ENCODE measurements around the gene GBGT1. TPM values are rescaled to one million over a fixed set of nuclear protein-coding genes. Genes with fewer than 3 reads are reported as not detected.

GBGT1 gene
- total RNA-seq, 6 donors from 2014 or later = 9.1 to 71.2 (median 36.0) TPM

- H3K9me3 ChIP-seq = no peaks in the 10 kb centered on the region
- H3K36me3 ChIP-seq = peaks cover 21 to 64% (median 58%) of the 10 kb centered on the region in 4 donors
- no peak overlapping the region for H3K27ac ChIP-seq
- H3K4me1 ChIP-seq = peaks cover 32 to 37% (median 35%) of the 10 kb centered on the region in 4 donors
- H3K27me3 ChIP-seq = no peaks in the 10 kb centered on the region
- DNase-seq = peak in 1 of 2 donors; percentile 46
- no peak overlapping the region for H3K4me3 ChIP-seq
- ATAC-seq (ENCODE audit: low FRiP score in 2 of 2) = no peak
- WGBS, 2 donors = 94 to 96% methylated on average over 13 to 18 of the region's 18 CpGs
- TF ChIP-seq EP300 (IDR thresholded peaks at IDR 0.05) (no peak), POLR2AphosphoS5 (IDR thresholded peaks at IDR 0.05) (no peak), POLR2A (IDR thresholded peaks at IDR 0.05) (no peak)
- TF ChIP-seq, protein P1, sequence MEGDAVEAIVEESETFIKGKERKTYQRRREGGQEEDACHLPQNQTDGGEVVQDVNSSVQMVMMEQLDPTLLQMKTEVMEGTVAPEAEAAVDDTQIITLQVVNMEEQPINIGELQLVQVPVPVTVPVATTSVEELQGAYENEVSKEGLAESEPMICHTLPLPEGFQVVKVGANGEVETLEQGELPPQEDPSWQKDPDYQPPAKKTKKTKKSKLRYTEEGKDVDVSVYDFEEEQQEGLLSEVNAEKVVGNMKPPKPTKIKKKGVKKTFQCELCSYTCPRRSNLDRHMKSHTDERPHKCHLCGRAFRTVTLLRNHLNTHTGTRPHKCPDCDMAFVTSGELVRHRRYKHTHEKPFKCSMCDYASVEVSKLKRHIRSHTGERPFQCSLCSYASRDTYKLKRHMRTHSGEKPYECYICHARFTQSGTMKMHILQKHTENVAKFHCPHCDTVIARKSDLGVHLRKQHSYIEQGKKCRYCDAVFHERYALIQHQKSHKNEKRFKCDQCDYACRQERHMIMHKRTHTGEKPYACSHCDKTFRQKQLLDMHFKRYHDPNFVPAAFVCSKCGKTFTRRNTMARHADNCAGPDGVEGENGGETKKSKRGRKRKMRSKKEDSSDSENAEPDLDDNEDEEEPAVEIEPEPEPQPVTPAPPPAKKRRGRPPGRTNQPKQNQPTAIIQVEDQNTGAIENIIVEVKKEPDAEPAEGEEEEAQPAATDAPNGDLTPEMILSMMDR (IDR thresholded peaks at IDR 0.05) = no peak
Observed at GRCh38 chr9:133109931-133110650, 53.6 kb downstream of the GBGT1 start.

DNA sequence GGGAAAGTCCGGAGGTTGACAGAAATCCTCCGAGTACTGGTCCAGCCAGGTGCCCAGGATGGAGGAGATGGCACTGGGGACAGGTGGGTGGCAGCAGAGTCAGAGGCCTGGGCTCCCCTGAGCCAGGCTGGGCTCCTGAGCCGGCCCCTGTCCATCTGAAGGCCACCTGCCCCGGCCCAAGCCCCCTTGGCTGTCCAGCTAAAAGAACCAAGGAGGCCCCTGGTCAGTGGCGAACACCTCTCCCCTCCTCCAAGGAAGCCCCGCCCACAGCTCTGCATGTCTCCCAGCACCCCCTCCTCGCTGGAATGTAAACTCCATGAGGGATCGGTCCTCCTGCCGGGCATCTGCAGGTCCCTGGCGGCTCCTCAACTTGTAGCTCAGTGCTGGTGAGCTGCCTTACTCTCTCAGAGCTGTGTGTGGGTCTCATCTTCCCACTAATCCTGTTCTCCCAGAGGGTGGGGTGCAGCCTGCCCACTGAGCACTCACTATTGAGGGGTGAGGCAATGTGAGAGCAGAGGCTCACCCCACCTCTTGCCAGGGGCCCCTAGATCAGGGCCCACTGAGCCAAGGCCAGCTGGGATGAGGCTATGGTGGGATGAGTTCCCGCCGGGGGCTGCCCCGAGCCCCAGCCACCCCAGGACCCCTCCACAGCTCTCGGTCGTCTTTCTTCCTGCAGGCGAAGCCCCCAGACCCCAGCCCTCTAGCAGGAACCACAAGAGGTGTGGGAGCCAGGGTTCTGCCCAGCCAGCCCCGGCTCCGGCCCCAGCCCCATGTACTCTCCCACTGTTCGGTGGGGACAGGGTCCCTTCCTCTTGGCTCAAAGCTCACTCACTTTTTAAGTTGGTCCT lies 54.7 kb downstream of the GBGT1 start:
- H3K4me3 ChIP-seq = no peak overlapping the region
- TF ChIP-seq POLR2A (IDR thresholded peaks at IDR 0.05) (no peak), POLR2AphosphoS5 (IDR thresholded peaks at IDR 0.05) (no peak), EP300 (IDR thresholded peaks at IDR 0.05) (no peak)
- TF ChIP-seq, protein P1 (IDR thresholded peaks at IDR 0.05) = no peak
- ATAC-seq (ENCODE audit: low FRiP score in 2 of 2) (no peak), DNase-seq (peak in 1 of 2 donors; percentile 61)
- H3K9me3 ChIP-seq = no peaks in the 10 kb centered on the region
- peaks cover 21 to 26% (median 24%) of the 10 kb centered on the region in 4 donors for H3K4me1 ChIP-seq
- no peak overlapping the region for H3K27ac ChIP-seq
- H3K27me3 ChIP-seq = no peaks in the 10 kb centered on the region
- H3K36me3 ChIP-seq = peaks cover 25 to 75% (median 69%) of the 10 kb centered on the region in 4 donors
- 94 to 95% methylated on average over 5 to 19 of the region's 19 CpGs for WGBS, 2 donors

GRCh38 chr9:133107961-133108793 lies 55.5 kb downstream of the GBGT1 start:
- no peak overlapping the region for H3K4me3 ChIP-seq
- DNase-seq (peak; percentile 16 to 65), ATAC-seq (ENCODE audit: low FRiP score in 2 of 2) (no peak)
- no peaks in the 10 kb centered on the region for H3K27me3 ChIP-seq
- H3K27ac ChIP-seq = no peak overlapping the region
- no peaks in the 10 kb centered on the region for H3K9me3 ChIP-seq
- peaks cover 25 to 82% (median 75%) of the 10 kb centered on the region in 4 donors for H3K36me3 ChIP-seq
- H3K4me1 ChIP-seq = peaks cover 13 to 25% (median 15%) of the 10 kb centered on the region in 4 donors
- TF ChIP-seq, protein P1 (IDR thresholded peaks at IDR 0.05) = no peak
- TF ChIP-seq EP300 (IDR thresholded peaks at IDR 0.05) (no peak), POLR2AphosphoS5 (IDR thresholded peaks at IDR 0.05) (no peak), POLR2A (IDR thresholded peaks at IDR 0.05) (no peak)
- 83 to 98% methylated on average over 7 to 18 of the region's 18 CpGs for WGBS, 2 donors

DNA sequence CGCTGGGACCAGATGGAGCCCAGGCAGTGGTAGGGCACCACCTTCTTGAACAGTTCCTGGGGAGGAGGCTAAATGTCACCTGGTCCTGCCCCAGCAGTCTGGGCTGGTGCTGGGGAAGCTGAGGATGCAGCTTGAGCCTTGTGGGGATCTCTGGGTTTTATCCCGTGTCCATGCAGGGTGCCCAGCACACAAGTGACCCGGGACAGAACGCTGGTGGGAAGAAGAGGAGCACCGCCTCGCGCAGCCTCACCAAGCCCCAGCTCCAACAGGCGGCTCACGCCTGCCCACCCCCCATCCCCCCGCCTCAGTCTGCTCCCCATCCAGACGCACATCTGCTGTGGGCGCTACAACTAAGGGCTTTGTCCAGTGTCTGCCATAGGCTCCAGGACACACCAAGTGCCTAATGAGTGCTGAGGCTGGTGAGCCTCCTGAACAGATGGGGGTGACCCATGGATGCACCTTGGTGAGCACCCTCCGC lies 56.4 kb downstream of the GBGT1 start:
- Histone ChIP-seq H3K27ac (no peak overlapping the region), H3K9me3 (no peaks in the 10 kb centered on the region), H3K36me3 (peaks cover 28 to 91% (median 83%) of the 10 kb centered on the region in 4 donors), H3K27me3 (no peaks in the 10 kb centered on the region), H3K4me3 (no peak overlapping the region), H3K4me1 (peaks cover 4 to 17% (median 7%) of the 10 kb centered on the region in 4 donors)
- no peak for TF ChIP-seq EP300 (IDR thresholded peaks at IDR 0.05)
- ATAC-seq (ENCODE audit: low FRiP score in 2 of 2) = no peak
- WGBS, 2 donors = 94% methylated on average over 13 of the region's 13 CpGs; no CpG with 5 or more reads in 1 of the 2 donors
- DNase-seq = peak in 1 of 2 donors; percentile 14
